ENCODE data around the gene MRPL17.
"Not testable (repeated sequence)": the region's sequence is repeated elsewhere in the genome, so short reads cannot be mapped to it uniquely, and the experiment has no call there.

MRPL17 gene

DNA sequence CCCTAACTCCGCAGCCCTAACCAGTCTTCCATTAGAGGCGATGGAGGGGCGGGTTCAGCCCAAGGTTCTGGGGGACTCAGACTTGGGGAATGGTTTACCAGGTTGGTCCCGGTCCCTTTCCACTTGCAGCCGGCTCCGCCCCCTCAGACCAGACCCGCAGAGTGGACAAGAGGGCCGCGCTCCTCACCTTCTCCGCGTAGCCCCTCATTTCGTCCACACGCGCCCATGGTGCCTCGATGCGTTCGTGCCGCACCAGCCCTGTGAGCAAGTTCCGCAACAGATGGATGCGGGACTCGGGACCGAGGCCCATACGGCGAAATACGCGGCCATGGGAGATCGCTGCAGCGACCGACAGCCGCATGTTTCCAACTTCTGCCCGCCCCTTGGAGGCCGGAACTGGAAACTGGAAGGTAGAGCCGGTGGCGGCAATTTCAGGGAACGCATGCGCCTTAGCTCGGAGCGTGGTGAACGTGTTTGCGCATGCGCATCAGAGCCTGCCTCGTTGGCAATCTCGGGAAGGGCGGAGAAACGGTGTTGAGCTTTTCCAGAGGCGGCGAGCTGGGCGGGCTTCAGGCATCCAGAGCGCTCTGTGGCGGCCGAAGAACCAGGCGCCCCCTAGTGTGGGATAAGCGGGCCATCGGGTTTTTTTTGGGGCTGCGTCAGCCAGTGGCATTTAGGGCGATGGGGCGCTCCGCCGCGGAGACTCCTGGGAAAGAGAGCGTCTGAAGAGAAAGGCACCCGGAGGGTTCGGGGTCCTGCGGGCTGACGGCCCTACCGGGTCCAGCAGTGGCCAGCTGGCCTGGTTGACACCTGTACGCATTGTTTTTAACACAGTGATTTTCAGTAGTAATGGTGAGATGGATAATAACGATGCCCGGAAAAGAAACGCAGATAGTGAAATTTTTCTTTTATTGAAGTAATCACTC lies at the start of gene MRPL17:
TSS of gene MRPL17 (minus strand) at position 405 of the 926 bp plus-strand sequence. CDS start at position 361, 44 bp downstream.
- peak; percentile 100 for DNase-seq (ENCODE audit: low spot score)

- DNase-seq (ENCODE audit: low spot score): no peak
These were observed 45.0 kb upstream of the MRPL17 start for GRCh38 chr11:6727971-6728760.

DNA sequence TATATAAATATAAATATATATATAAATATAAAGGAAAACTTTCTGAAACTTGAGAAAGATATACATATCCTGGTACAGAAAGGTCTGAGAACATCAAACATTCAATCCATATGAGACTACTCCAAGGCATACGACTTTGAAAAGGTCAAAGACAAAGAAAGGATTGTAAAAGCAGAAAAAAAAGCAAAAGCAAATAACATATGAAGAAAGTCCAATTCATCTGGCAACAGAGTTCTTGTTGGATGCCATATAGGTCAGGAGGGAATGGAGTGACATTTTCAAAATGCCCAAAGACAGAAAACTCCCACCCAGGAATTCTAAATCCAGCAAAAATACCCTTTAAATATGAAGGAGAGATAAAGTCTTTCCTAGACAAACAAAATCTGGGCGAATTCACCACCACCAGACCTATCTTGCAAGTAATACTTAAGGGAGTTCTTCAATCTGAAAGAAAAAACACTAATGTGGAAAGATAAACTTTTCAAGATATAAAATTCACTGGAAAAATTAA lies 42.3 kb upstream of the MRPL17 start:
- DNase-seq (ENCODE audit: low spot score): no peak

GRCh38 chr11:6724013-6724412 lies 40.9 kb upstream of the MRPL17 start:
- no peak for DNase-seq (ENCODE audit: low spot score)

DNA sequence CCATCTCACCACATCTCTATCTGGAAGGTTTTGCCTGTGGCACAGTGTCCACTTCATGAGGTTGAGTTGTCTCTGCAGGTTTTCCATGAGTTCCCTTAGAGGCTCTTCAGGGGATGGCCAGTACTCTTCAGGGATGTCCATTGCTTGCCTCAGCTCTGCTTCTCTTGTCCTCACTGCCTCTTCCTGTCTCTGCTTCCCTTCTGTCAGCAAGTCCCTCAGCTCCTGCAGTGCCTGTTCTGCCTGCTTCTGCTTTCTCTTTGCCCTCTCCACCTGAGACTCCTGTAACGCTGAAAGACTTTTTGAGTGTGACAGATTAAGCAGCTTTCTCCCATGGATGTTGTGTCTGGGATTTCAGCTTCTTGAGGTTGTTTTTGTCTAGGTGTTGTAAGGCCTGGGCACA lies 38.2 kb upstream of the MRPL17 start:
- no peak for DNase-seq (ENCODE audit: low spot score)

GRCh38 chr11:6719576-6719975 lies 36.4 kb upstream of the MRPL17 start:
- DNase-seq (ENCODE audit: low spot score): no peak

DNA sequence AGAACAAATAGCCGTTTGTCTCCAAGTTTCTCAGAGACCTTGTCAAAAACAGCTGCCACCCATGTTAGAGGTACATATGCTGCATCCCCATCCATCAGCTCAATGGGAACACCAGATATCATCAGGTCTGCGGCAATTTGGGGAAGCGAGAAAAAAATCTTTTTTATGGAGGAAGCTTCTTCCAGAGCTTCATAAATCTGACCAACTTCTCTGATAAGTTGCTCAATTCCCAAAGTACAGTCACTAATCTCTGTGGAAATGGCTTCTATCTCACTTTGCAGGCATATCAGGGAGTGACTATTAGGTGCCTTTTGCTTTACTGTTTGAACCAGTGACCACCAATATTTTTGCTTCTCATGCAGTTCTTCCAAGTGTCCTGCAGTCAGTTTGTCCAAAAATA lies 34.3 kb upstream of the MRPL17 start:
- DNase-seq (ENCODE audit: low spot score): no peak

DNA sequence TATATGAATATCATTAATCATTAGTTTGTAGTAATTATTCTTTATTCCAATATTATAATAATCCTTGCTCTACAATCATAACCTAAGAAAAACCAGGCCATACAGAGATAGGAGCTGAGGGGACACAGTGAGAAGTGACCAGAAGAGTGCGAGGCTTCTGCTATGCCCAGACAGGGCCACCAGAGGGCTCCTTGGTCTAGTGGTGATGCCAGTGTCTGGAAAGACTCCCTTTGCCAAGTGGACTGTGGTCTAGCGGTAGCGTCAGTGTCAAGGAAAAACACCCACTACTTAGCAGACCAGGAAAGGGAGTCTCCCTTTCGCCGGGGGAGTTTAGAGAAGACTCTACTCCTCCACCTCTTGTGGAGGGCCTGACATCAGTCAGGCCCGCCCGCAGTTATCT lies 28.4 kb upstream of the MRPL17 start:
- DNase-seq (ENCODE audit: low spot score): peak; percentile 21

DNA sequence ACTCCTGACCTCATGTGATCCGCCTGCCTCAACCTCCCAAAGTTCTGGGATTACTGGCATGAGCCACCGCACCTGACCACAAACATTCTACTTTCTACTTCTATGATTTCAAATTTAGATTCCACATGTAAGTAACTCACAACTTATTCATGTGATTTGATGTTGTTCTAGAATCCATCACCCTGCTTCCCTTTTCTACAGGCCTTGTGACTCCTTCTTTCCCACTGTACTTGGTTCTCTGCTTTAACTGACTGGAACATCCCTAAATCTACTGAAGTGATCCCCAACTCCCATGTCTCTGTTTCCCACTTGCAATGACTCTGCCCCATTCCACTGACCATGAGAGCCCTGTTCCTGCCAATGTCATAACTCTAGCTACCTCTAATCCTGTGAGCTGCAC lies 25.7 kb upstream of the MRPL17 start:
- no peak for DNase-seq (ENCODE audit: low spot score)

DNA sequence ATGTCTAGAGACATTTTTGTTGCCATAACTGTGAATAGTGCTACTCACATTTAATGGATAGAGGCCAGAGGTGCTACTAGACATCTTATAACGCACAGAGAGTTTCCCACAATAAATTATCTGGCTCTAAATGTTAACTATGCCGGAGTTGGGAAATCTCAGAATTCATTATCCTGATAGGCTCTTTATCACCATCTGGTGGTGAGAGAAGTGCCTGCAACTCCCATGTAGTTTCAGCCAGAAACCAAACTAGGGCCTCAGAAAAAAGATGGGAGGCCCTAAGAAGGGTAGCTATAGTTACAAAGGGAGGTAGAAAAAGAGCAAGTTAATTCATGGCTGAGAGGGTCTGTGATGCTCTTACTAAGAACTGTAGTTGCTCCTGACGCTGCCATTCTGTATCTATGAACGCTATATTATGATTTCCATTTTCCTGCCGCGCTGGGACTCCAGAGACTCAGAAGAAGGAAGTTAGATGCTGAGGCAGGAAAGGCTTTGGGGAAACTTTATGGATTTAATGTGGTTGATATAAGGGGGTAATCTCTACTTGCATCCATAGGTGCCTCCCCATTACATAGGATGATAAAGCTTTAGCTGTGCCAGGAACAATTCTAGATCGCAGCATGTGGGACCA lies 22.9 kb upstream of the MRPL17 start:
- peak; percentile 66 for DNase-seq (ENCODE audit: low spot score)

- DNase-seq (ENCODE audit: low spot score): peak; percentile 75
These were observed 20.3 kb upstream of the MRPL17 start for GRCh38 chr11:6703247-6704063.

DNA sequence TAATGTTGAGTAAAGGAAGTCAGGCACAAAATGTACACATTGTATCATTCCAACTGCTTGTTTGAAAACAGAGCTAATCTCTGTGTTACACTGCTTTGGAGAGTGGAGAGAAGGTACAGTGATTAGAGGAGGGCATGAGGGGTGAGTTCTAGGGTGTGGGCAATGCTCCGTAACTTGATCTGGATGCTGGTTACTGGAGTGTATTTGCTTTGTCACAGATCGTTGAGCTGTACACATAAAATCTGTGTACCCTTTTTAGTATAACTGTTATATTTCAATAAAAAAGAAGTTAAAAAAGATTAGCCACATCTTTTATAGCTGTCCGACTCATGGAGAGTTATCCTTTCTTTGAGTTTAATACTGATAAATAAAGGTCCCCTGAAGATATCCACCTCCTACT lies 18.8 kb upstream of the MRPL17 start:
- DNase-seq (ENCODE audit: low spot score): not testable (repeated sequence)

DNA sequence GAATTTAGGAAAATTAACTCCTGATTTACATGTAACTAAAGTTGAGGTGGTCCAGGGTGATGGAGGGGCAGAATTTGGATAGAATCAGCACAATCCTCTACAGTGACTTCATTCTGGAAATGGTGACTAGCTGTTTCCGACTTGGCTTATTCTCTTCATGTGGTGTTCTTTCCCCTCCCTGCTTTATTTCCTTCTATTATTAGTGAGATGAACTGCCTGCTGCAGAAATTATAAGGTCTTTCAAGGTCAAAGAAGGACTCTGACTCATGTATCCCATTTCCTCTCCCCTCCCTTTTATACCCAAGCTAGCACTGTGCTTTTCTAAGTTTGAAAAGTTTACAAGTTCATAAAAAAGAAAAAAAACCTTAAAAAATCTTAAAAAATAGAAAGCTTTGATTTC lies 12.2 kb upstream of the MRPL17 start:
- no peak for DNase-seq (ENCODE audit: low spot score)

- no peak for DNase-seq (ENCODE audit: low spot score)
These were observed 11.0 kb upstream of the MRPL17 start for GRCh38 chr11:6694229-6694535.

GRCh38 chr11:6693342-6694228 lies 10.4 kb upstream of the MRPL17 start:
- DNase-seq (ENCODE audit: low spot score): no peak

GRCh38 chr11:6692128-6692527 lies 9.0 kb upstream of the MRPL17 start:
- no peak for DNase-seq (ENCODE audit: low spot score)

- not testable (repeated sequence) for DNase-seq (ENCODE audit: low spot score)
These were observed 7.4 kb upstream of the MRPL17 start for GRCh38 chr11:6690431-6691132.

- DNase-seq (ENCODE audit: low spot score): no peak
These were observed 4.7 kb upstream of the MRPL17 start for GRCh38 chr11:6687876-6688275.

GRCh38 chr11:6686006-6686405 lies 2.9 kb upstream of the MRPL17 start:
- DNase-seq (ENCODE audit: low spot score): no peak

DNA sequence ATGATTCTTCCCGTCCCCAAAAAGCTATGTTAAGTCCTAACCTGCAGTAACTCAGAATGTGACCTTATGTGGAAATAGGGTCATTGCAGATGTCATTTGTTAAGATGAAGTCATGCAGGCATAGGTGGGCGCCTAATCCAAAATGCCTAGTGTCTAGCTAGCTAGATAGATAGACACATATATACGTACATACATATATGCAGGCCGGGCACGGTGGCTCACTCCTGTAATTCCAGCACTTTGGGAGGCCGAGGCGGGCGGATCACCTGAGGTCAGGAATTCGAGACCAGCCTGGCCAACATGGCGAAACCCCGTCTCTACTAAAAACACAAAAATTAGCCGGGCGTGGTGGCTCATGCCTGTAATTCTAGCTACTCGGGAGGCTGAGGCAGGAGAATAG lies 928 bp upstream of the MRPL17 start:
- not testable (repeated sequence) for DNase-seq (ENCODE audit: low spot score)
